Activated T-helper 17 cell treated with anti-CD3 and anti-CD28 coated beads, Interleukin-2, amount 50 U/mL, for 72 hours (primary cell): ENCODE data around the gene PAMR1. TPM values are rescaled to one million over a fixed set of nuclear protein-coding genes. Genes with fewer than 3 reads are reported as not detected.
A peak's percentile ranks its signal among the peaks of the same experiment; 100 is the strongest.

ENCODE experiments used
- ATAC-seq: fragments of 150-1000 bp; cut with Tn5 transposase; replicated peaks from 2 replicates; pipeline ENCODE4 v1.10.0; 2021; ENCODE audit warnings: mild to moderate bottlenecking, moderate library complexity
- H3K27ac Mint-ChIP-seq: one replicate; pipeline ENCODE4 v1.8.0; 2022; ENCODE audit warnings: mixed read lengths
- H3K27me3 Mint-ChIP-seq: one replicate; pipeline ENCODE4 v1.8.0; 2022; ENCODE audit warnings: mixed read lengths
- H3K36me3 Mint-ChIP-seq: one replicate; pipeline ENCODE4 v1.8.0; 2022; ENCODE audit warnings: low read depth, mild to moderate bottlenecking, mixed read lengths
- H3K4me1 Mint-ChIP-seq: one replicate; pipeline ENCODE4 v1.8.0; 2022; ENCODE audit warnings: mixed read lengths
- H3K4me3 Mint-ChIP-seq: one replicate; pipeline ENCODE4 v1.8.0; 2022; ENCODE audit warnings: mild to moderate bottlenecking, mixed read lengths
- H3K9me3 Mint-ChIP-seq: one replicate; pipeline ENCODE4 v1.8.0; 2022; ENCODE audit warnings: mixed read lengths
- total RNA-seq, 2 donors: library from RNA; stranded (reverse); gene quantifications; one replicate each; pipeline ENCODE4 v1.2.3, GENCODE V29; 2022

PAMR1 gene
- total RNA-seq, 2 donors from 2014 or later = not detected

DNA sequence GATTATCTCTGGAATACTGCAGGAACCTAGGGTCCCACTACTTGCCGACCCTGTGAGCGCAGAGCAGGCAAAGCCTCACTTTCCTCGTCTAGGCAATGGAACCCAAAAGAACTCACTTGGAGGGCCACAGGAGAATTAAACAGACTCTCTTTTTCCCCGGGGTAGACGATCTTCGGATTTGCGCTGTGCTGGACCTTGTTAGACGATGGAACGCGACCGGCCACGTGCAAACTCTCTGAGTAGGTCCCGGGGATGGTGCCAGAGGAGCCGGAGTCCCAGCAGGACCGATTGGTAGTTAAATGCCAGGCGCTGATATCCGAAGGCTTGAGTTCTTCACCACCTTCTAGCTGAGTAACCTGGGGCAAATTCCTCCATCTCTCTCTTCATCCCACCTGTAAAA lies 105.0 kb downstream of the PAMR1 start:
- H3K4me3 Mint-ChIP-seq = peak overlapping the region; percentile 37

DNA sequence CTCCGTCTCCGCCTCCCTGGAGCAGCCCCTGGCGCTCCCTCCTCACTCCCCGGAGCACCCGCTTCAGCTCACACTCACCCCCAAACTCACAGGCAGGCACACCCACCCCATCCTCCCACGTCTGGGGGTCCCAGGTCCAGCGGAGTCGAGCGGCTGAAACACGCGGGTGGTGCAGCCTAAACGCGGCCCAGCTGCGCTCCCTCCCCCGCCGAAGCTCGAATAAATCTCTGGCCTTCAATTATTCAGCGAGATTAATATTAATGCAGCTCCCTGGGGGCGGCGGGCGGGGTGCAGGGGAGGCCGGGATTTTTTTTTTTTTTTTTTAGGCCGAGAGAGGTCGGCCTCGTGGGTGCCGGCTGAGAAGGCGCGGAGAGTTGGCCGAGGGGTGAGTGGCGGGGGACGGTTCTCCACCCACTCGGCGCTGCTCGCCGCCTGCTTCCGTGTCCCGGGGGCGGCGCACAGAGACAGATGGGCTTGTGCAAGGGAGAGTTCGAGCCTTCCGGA lies 105.5 kb downstream of the PAMR1 start:
- H3K4me1 Mint-ChIP-seq = peaks cover 5% of the 10 kb centered on the region
- no peaks in the 10 kb centered on the region for H3K36me3 Mint-ChIP-seq
- peak overlapping the region; percentile 37 for H3K4me3 Mint-ChIP-seq
- H3K27me3 Mint-ChIP-seq = peaks cover 72% of the 10 kb centered on the region
- no peaks in the 10 kb centered on the region for H3K9me3 Mint-ChIP-seq
- H3K27ac Mint-ChIP-seq = no peak overlapping the region
- no peak for ATAC-seq

More for the DNA sequence above, 105.0 kb downstream of the PAMR1 start:
- no peaks in the 10 kb centered on the region for H3K36me3 Mint-ChIP-seq
- H3K4me1 Mint-ChIP-seq = peaks cover 5% of the 10 kb centered on the region
- ATAC-seq = no peak
- H3K27me3 Mint-ChIP-seq = peaks cover 71% of the 10 kb centered on the region
- no peak overlapping the region for H3K27ac Mint-ChIP-seq
- no peaks in the 10 kb centered on the region for H3K9me3 Mint-ChIP-seq

DNA sequence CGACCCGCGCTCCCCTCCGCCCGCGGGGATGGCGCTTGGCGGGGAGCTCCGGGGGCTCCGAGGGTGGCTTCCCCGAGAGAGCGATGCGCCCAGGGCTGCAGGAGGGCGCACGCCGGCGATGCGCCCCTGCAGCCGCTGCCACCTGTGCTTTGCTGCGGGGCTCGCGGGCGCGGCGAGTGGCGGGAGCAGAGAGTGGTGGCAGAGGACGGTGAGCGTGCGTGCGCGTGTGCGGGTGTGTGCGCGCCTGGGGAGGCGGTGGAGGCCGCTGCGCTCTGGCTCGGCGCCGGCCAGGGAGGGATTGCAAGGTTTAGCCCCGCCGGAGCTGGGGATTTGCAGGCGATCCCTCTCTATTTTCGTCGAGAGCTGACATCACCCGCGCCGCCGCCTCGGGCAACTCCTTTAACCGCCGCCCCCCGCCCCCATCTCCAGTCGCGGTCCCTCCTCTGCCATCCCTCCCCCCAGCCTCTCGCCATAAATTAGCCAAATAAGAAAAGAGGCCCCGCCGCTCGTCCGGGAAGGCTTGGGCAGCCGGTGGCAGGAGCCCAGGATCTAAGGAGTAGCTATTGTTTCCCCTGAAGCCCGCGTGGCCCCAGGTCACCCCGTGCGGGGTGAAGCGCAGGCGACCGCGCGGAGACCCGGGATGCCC lies 106.1 kb downstream of the PAMR1 start, which contains the start of gene SLC1A2:
TSS of gene SLC1A2 (minus strand) at position 375 of the 646 bp plus-strand sequence. CDS start 592 bp downstream, outside the sequence.
- Mint-ChIP-seq H3K27ac (no peak within 1 kb of the TSS), H3K9me3 (no peaks in the 10 kb centered on the region), H3K4me3 (peak within 1 kb of the TSS; percentile 65), H3K27me3 (peaks cover 76% of the 10 kb centered on the region), H3K4me1 (peaks cover 5% of the 10 kb centered on the region), H3K36me3 (no peaks in the 10 kb centered on the region)
- no peak for ATAC-seq

DNA sequence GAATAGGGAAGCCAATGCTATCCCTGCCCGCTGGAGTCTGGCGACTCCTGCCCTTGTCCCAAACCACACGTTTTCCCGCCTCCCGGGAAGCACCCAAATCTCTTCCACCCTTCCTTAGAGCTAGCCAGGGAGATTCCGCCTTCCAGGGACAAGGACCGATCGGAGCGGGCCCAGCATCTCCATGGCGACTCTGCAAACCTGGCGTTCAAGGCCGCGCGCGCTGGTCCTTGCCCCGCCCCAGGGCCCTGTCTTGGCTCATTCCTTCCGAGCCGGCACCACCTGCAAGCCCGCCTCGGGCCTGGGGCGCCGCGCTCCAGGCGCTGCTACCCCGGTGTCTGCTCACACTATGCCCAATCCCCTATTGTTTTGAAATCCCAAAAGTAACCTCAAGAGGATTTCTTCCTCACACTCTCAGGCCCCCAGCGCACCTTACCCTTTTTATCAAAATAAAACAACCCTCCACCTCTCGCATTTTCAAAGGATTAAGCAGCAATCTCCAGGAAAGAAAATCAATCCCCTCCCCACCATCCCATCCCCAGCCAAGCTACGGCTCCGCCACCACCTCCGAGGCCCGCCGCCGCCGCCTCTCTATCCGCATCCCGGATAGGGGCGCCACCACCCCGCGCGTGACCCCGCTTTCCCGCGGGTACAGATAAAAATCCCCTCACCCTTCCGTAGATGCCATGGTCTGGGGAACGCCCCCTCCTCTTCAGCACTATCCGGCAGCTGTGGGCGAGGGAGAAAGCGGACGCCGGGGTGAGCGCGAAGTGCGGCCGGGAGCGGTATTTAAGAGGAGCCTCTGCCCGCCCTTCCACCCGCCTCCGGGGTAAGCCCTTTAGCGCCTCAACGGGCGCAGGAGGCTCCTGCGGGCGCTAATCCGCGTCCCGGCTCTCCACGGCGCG lies 106.9 kb downstream of the PAMR1 start:
- peaks cover 79% of the 10 kb centered on the region for H3K27me3 Mint-ChIP-seq
- peak overlapping the region; percentile 65 for H3K4me3 Mint-ChIP-seq
- no peak for ATAC-seq
- H3K9me3 Mint-ChIP-seq = no peaks in the 10 kb centered on the region
- no peak overlapping the region for H3K27ac Mint-ChIP-seq
- peaks cover 5% of the 10 kb centered on the region for H3K4me1 Mint-ChIP-seq
- no peaks in the 10 kb centered on the region for H3K36me3 Mint-ChIP-seq

DNA sequence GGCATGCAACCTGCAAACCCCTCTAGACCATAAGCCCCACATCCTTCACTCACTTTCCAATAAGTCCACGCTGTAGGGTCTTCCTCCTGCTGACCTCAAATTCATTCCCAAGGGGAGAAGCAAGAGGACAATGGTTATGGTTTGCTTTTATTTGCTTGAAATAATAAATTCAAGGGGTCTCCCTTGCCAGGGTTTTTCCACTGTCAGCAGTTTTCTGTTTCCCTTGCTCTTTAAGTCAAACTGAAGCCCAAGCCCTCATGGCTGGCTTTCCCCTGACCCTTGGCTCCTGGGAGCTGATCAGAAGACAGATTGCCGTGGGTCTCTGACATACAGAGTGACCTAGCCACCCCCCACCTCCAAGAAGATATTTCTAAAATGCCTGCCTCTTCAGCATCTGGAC lies 109.9 kb downstream of the PAMR1 start:
- H3K36me3 Mint-ChIP-seq = no peaks in the 10 kb centered on the region
- H3K27ac Mint-ChIP-seq = no peak overlapping the region
- no peaks in the 10 kb centered on the region for H3K9me3 Mint-ChIP-seq
- H3K4me3 Mint-ChIP-seq = no peak overlapping the region
- no peak for ATAC-seq
- peaks cover 58% of the 10 kb centered on the region for H3K27me3 Mint-ChIP-seq
- H3K4me1 Mint-ChIP-seq = peaks cover 5% of the 10 kb centered on the region

DNA sequence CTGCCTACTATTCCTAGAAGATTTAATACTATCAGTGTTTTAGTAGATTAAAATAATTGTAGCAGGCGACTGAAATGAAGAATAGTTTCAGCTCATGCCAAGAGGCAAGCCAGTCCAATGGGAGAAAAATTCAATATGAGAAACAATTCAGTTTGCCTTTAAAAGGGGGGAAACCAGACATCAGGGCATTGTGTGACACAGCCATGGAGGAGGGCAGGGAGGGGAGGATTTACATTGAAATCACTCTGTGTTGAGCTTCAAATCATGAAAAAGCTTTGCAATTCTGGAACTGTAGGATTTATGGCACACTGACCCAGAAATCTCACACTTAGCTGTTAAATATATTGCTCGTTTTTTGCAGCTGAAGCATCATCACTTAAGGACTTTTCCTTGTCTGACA lies 110.6 kb downstream of the PAMR1 start:
- no peak for ATAC-seq
- Mint-ChIP-seq H3K36me3 (no peaks in the 10 kb centered on the region), H3K27ac (no peak overlapping the region), H3K27me3 (peaks cover 55% of the 10 kb centered on the region), H3K4me1 (peaks cover 5% of the 10 kb centered on the region), H3K9me3 (no peaks in the 10 kb centered on the region), H3K4me3 (no peak overlapping the region)

DNA sequence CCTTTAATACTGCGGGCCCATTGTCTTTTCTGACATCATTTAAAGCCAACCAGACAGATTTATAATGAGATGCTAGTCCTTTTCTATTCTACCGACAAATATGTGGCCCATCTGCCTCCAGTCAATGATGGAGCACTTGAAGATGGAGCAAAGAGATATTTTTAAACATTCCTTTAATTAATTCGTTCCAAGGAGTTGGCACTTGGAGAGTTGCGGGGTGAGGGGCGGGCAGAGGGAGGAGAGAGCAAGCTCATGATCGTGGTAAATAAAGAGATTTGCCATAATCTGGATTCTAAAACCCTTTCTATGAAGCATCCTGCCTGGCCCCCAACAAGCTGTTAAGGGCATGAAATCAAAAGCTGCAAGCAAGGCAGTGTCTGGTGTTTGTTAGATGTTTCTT lies 111.1 kb downstream of the PAMR1 start:
- Mint-ChIP-seq H3K9me3 (no peaks in the 10 kb centered on the region), H3K27me3 (peaks cover 55% of the 10 kb centered on the region), H3K27ac (no peak overlapping the region), H3K4me1 (peaks cover 5% of the 10 kb centered on the region), H3K36me3 (no peaks in the 10 kb centered on the region), H3K4me3 (no peak overlapping the region)
- no peak for ATAC-seq

DNA sequence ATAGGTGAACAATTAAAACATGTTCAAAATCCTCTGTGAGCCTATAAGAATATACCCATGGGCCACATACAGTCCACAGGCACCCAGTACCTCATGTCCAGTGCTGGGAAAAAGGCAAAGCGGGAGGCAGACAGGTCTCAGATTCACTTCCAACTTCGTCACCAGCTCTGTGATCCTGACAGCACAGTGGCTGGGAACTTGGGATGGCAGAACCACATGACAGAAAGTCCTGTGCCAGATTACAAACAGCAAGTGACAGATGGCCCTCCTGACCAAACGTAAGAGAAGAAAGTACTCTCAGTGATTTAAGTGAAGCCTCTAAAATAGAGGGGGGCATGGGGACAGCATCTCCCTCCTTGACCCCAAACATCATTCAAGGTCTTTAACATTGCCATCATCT lies 111.8 kb downstream of the PAMR1 start:
- Mint-ChIP-seq H3K4me3 (no peak overlapping the region), H3K36me3 (no peaks in the 10 kb centered on the region), H3K27ac (no peak overlapping the region), H3K9me3 (no peaks in the 10 kb centered on the region), H3K27me3 (peaks cover 53% of the 10 kb centered on the region), H3K4me1 (peaks cover 3% of the 10 kb centered on the region)
- no peak for ATAC-seq

DNA sequence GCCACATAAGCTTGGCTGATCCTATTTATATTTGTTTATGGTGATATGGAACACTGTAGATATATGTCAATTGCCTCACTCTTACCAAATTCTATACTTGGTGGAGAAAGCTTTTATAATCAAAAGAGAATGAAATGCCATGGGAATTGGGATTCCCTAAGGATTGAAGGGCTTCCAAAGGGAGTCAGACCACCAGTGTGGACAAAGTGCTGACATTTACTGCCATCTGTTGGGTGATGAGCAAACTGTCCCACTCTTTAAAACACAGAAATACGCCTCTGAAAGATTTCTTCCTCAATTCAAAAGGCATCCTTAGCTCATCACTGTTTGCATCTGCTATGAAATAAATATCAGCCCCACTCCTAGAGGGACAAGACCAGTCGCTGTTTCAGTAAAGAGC lies 113.1 kb downstream of the PAMR1 start:
- Mint-ChIP-seq H3K27ac (no peak overlapping the region), H3K4me1 (no peaks in the 10 kb centered on the region), H3K27me3 (peaks cover 40% of the 10 kb centered on the region), H3K9me3 (no peaks in the 10 kb centered on the region), H3K36me3 (no peaks in the 10 kb centered on the region), H3K4me3 (no peak overlapping the region)
- ATAC-seq = no peak

DNA sequence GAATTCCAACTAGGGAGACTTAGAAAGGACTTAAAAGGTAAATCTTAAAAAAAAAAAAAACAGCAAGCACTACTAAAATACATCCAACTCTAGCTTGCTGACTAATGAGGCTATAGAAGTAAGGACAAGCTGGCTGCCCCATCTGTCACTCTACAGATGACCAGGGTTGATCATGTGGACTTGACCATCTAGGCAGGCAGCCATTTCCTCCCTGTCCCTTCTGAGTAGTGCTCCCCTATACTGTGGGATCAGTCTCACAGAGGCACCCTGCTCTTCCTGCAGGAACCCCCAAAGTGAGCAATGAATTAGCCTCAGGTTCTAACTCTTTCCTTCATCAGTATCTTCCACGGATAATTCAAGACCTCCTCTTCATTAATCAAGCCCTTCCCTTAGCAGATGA lies 118.4 kb downstream of the PAMR1 start:
- ATAC-seq = no peak
- H3K36me3 Mint-ChIP-seq = no peaks in the 10 kb centered on the region
- no peak overlapping the region for H3K27ac Mint-ChIP-seq
- no peak overlapping the region for H3K4me3 Mint-ChIP-seq
- H3K27me3 Mint-ChIP-seq = peaks cover 10% of the 10 kb centered on the region
- no peaks in the 10 kb centered on the region for H3K9me3 Mint-ChIP-seq
- no peaks in the 10 kb centered on the region for H3K4me1 Mint-ChIP-seq

DNA sequence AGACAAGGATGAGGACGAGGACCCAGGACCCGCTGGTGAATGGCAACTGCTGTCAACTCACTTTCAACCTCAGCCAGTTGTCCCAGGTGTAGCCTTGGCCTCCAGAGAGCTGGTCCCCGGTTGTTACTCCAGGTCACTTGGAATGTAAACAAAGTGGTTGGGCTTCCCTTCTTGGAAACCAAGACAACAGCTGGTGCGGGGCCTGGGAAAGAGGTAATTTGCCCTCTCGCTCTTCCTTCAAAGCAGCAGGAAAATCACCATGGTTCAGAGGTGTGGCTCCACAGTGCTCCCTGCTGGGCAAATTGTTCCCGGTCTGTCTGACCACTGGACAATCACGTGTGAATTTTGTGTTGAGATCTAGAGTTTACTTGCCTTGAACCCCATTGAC lies 121.0 kb downstream of the PAMR1 start:
- Mint-ChIP-seq H3K27ac (no peak overlapping the region), H3K9me3 (no peaks in the 10 kb centered on the region), H3K36me3 (no peaks in the 10 kb centered on the region), H3K27me3 (peaks cover 4% of the 10 kb centered on the region), H3K4me1 (no peaks in the 10 kb centered on the region), H3K4me3 (no peak overlapping the region)
- no peak for ATAC-seq

DNA sequence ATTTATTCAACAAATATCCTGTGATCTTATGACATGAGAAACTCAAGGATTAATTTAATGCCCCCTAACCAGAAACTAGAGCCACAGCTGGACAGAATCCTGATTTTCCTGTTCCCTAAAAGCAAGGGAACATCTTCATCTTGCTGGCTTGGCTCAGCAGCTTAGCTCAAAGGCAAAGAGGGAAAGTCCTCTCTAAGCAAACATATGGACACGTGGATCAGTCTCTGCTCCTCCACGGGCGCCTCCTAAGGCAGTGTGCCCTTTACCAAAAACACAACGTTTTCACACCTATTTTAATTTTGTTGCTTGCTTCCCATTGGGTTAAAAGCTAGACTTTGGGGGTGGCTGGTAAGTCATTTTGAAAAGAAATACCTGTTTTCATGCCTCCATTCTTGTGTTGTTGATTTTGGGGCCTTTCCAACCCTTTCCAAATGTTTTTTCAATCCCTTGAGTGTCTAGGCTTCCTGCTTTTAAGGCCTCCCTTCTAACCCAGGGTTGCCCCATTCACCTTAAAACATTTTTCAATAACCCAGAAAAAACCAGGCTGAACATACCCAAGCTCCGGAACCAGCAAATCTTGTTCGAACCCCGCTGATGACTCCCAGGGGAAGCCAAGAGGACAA lies 121.5 kb downstream of the PAMR1 start:
- no peak overlapping the region for H3K4me3 Mint-ChIP-seq
- peaks cover 8% of the 10 kb centered on the region for H3K27me3 Mint-ChIP-seq
- H3K9me3 Mint-ChIP-seq = no peaks in the 10 kb centered on the region
- no peak for ATAC-seq
- H3K36me3 Mint-ChIP-seq = no peaks in the 10 kb centered on the region
- H3K4me1 Mint-ChIP-seq = no peaks in the 10 kb centered on the region
- no peak overlapping the region for H3K27ac Mint-ChIP-seq

DNA sequence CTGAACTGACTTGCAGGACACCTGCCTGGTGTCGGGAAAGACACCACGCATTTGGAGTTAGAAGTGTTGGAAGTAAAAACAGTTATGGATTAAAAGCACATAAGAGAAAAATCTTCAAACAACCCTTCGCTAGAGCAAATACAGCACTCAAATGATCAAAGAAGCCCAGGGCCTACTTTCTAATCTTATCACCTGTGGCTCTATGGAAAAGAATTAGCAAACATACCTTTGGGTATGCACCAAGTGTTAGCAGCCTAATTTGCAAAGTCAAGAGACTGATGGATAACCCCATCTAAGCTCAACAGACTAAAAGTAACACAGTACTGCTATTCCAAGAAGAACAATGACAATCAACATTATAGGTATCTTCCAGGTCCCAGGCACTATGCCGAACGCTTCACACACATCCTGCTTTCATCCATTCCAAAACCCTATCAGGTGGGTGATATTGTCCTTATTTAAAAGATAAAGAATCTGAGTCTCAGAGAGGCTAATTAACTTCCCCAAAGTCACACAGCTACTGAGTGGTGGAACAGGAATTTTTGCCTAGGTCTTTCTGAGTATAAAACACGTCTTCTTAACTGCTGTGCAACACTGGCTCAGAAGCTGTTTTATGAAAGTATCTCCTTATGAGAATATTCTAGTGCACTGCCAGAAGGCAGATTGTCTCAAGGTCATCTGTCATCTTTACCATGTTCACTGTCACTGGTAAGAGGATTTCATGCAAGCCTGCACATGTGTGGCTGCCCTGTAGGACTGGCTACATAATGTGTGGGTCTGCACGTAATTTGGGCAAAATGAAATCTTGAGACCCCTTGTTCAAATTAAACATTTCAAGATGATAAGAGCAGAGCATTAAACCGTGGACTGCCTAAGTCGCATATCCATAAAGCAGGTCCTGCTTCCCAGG lies 122.4 kb downstream of the PAMR1 start:
- Mint-ChIP-seq H3K9me3 (no peaks in the 10 kb centered on the region), H3K4me1 (no peaks in the 10 kb centered on the region), H3K27ac (no peak overlapping the region), H3K4me3 (no peak overlapping the region), H3K36me3 (no peaks in the 10 kb centered on the region), H3K27me3 (peaks cover 11% of the 10 kb centered on the region)
- ATAC-seq = no peak

DNA sequence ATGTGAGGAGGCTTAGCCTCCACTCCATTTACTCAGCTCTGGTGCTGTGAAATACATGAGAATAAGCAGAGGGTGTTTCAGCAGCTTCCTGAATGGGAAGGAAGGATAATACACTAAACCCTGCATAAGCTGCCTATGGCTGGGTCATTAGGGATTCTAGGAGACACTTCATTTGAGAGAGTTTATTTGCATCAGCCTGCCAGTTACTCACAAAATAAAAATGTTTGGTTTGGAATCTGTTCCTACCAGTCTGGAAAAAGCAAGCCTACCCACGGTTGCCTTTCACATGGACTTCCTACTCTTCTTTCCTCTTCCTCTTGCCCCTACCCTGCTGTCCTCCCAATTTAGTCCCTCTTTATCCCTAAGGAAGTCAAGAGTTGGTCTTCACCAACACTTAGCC lies 126.5 kb downstream of the PAMR1 start:
- no peaks in the 10 kb centered on the region for H3K4me1 Mint-ChIP-seq
- ATAC-seq = no peak
- no peaks in the 10 kb centered on the region for H3K9me3 Mint-ChIP-seq
- H3K27me3 Mint-ChIP-seq = peaks cover 9% of the 10 kb centered on the region
- H3K27ac Mint-ChIP-seq = no peak overlapping the region
- no peaks in the 10 kb centered on the region for H3K36me3 Mint-ChIP-seq
- H3K4me3 Mint-ChIP-seq = no peak overlapping the region
